ENCODE measurements around the gene APCDD1L. TPM values are rescaled to one million over a fixed set of nuclear protein-coding genes. Genes with fewer than 3 reads are reported as not detected.
A peak's percentile ranks its signal among the peaks of the same experiment; 100 is the strongest.

APCDD1L gene
- total and polyA plus RNA-seq, 2 of the 8 experiments (the other 6 are each of a cell fraction or from before 2014, with no cell fraction given): 0.83 to 3.1 TPM

DNA sequence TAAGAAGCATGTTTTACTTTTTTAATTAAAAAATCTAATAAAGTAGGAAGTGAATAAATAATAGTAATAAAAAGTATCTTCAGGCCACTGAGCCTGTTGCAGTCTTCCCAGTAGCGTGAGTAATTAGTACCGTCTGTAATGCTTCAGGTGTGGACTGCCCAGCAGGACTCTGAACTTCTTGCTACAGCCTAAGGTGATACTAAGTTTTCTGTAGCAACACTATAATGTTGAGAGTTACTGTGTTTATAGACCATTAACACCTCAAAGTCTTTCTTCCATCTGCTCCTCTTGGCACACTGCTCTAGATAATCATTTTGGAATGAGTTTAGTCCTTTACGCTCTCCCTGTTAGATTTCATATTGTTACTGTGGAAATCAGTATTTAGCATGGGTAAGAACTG, 97.8 kb downstream of the APCDD1L start:
- H2BK120ac ChIP-seq (replicated peaks; ENCODE audit: low read depth, low read length): no peak overlapping the region
- no peaks in the 10 kb centered on the region for H3K23me2 ChIP-seq (ENCODE audit: low read depth, low read length)
- H3K9ac ChIP-seq (replicated peaks in 1 of 4; ENCODE audit: extremely low read depth in 1 of 4, low read depth in 3 of 4, low read length in 3 of 4): no peak overlapping the region
- POLR2A ChIA-PET (ENCODE audit: partially characterized antibody): interaction anchor here (1.1 kb wide), 1 partner anchor 103 kb away, joined by 3 read pairs; no protein-coding TSS in a partner anchor
- DNase-seq (ENCODE audit: low read depth in 1 of 2, low spot score in 2 of 2) (no peak), FAIRE-seq (no peak)
- WGBS, 2 experiments (ENCODE audit: extremely low coverage in 1 of 2, insufficient coverage in 1 of 2, insufficient read length in 1 of 2, insufficient replicate concordance in 2 of 2, low coverage in 1 of 2, low lambda C conversion rate in 2 of 2, missing lambda C conversion rate in 1 of 2): 89% methylated on average over 3 of the region's 3 CpGs; no CpG with 5 or more reads in 1 of the 2 experiments
- peaks cover 2 to 17% (median 10%) of the 10 kb centered on the region in 4 experiments; a peak in 5 of 7 replicates for H3K4me1 ChIP-seq (replicated peaks in 1 of 4; ENCODE audit: control insufficient read depth in 3 of 4, insufficient read depth in 4 of 4, low read length in 3 of 4)
- H3K9me3 ChIP-seq (ENCODE audit: insufficient read depth in 2 of 2, low read depth in 1 of 2, low read length in 1 of 2): peaks cover 3 to 9% of the 10 kb centered on the region in 2 experiments; a peak in 3 of 4 replicates
- no peak overlapping the region for H3K56ac ChIP-seq (replicated peaks; ENCODE audit: insufficient read length, low read depth, low read length)
- CTCF ChIA-PET (ENCODE audit: partially characterized antibody): interaction anchor here (0.9 kb wide), 1 partner anchor 170 kb away, joined by 3 read pairs; no protein-coding TSS in a partner anchor
- H3K23ac ChIP-seq (ENCODE audit: insufficient read length): no peak overlapping the region
- H3K4ac ChIP-seq (replicated peaks; ENCODE audit: insufficient read length, low read depth, low read length): no peak overlapping the region
- no peaks in the 10 kb centered on the region for H3K27me3 ChIP-seq (replicated peaks in 1 of 4; ENCODE audit: control insufficient read depth in 3 of 4, extremely low read depth in 1 of 4, insufficient read depth in 3 of 4, low read length in 3 of 4)
- no peak overlapping the region for H3K4me3 ChIP-seq (ENCODE audit: extremely low read depth in 1 of 4, insufficient read depth in 2 of 4, low read depth in 3 of 4, low read length in 4 of 4)
- H3K4me2 ChIP-seq (ENCODE audit: insufficient read depth in 1 of 2, low read depth in 2 of 2, low read length in 2 of 2): peak overlapping the region in 1 of 2 experiments; percentile 12; a peak in 1 of 4 replicates
- peaks cover 0 to 1% of the 10 kb centered on the region in 2 experiments for H4K20me1 ChIP-seq (replicated peaks in 1 of 2; ENCODE audit: control insufficient read depth in 1 of 2, insufficient read depth in 2 of 2, low read length in 2 of 2)
- peaks cover 0 to 11% (median 0%) of the 10 kb centered on the region in 4 experiments; a peak in 2 of 8 replicates for H3K36me3 ChIP-seq (ENCODE audit: control insufficient read depth in 2 of 4, insufficient read depth in 4 of 4, low read length in 3 of 4)
- H4K5ac ChIP-seq (ENCODE audit: insufficient read length, low read depth, low read length): no peak overlapping the region
- H2BK5ac ChIP-seq (ENCODE audit: low read depth, low read length): no peak overlapping the region
- no peak overlapping the region for H4K91ac ChIP-seq (replicated peaks; ENCODE audit: insufficient read length, low read length)
- H3K18ac ChIP-seq (ENCODE audit: extremely low read depth, low read length): no peak overlapping the region
- no peak overlapping the region for H3K14ac ChIP-seq (ENCODE audit: insufficient read length)
- H3K79me1 ChIP-seq (ENCODE audit: low read depth, low read length): peaks cover 5% of the 10 kb centered on the region
- no peak overlapping the region for H2BK20ac ChIP-seq (ENCODE audit: low read length)
- no peak overlapping the region for H2AFZ ChIP-seq (ENCODE audit: low read length)
- no peak overlapping the region for H2BK12ac ChIP-seq (ENCODE audit: low read depth, low read length)
- H4K8ac ChIP-seq (ENCODE audit: extremely low read depth, insufficient read depth, low read length): no peak overlapping the region
- no peak overlapping the region for H2AK5ac ChIP-seq (ENCODE audit: low read depth, low read length)
- no peak overlapping the region for H2BK15ac ChIP-seq (ENCODE audit: low read length)
- peaks cover 0 to 50% of the 10 kb centered on the region in 2 experiments; a peak in 2 of 4 replicates for H3K79me2 ChIP-seq (ENCODE audit: control insufficient read depth in 1 of 2, insufficient read depth in 2 of 2, low read length in 2 of 2)
- H3K27ac ChIP-seq (ENCODE audit: low read depth, low read length): no peak overlapping the region; the same call in 1 of the 2 replicates
- TF ChIP-seq SIRT6 (IDR thresholded peaks at IDR 0.05; ENCODE audit: low read length): no peak
- no peak for TF ChIP-seq RXRA (IDR thresholded peaks at IDR 0.05; ENCODE audit: insufficient read depth, low read depth, low read length)
- TF ChIP-seq, protein P1, sequence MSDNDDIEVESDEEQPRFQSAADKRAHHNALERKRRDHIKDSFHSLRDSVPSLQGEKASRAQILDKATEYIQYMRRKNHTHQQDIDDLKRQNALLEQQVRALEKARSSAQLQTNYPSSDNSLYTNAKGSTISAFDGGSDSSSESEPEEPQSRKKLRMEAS (IDR thresholded peaks at IDR 0.05): no peak
- no peak for TF ChIP-seq YY1 (IDR thresholded peaks at IDR 0.05; ENCODE audit: low read depth, low read length)
- no peak for TF ChIP-seq EZH2 (IDR thresholded peaks at IDR 0.05; ENCODE audit: low read depth, low read length, severe bottlenecking)
- TF ChIP-seq CBX8 (IDR thresholded peaks at IDR 0.05; ENCODE audit: borderline replicate concordance, low read depth, low read length): no peak
- no peak for TF ChIP-seq POU5F1 (IDR thresholded peaks at IDR 0.05; ENCODE audit: low read depth, low read length)
